Measurements from ENCODE around the gene DMKN. TPM values are rescaled to one million over a fixed set of nuclear protein-coding genes. Genes with fewer than 3 reads are reported as not detected.

The DMKN gene
- total RNA-seq: 100 to 1,000 TPM; 164 to 348 (median 213) TPM

GRCh38 chr19:35513628-35514281 lies at the start of gene DMKN:
Gene DMKN (minus strand): TSS chr19:35513649. CDS start chr19:35513475, 174 bp downstream.
- Histone ChIP-seq H3K9me3 (no peaks in the 10 kb centered on the region), H3K27me3 (no peaks in the 10 kb centered on the region), H3K4me1 (peaks cover 14 to 33% of the 10 kb centered on the region in 2 donors), H3K27ac (peak within 1 kb of the TSS in 2 of 3 donors; percentile 21 to 71), H3K36me3 (no peaks in the 10 kb centered on the region), H3K4me3 (replicated peaks in 1 of 3) (no peak within 1 kb of the TSS)
- intact Hi-C loops (cut with DNase I): loop anchor here (5.0 kb wide), 1 partner anchor 74 kb away; the partner anchor contains the start of gene PMIS2
- 20 to 31% methylated on average over 14 to 15 of the region's 15 CpGs for WGBS, 2 donors
- TF ChIP-seq, protein P1, sequence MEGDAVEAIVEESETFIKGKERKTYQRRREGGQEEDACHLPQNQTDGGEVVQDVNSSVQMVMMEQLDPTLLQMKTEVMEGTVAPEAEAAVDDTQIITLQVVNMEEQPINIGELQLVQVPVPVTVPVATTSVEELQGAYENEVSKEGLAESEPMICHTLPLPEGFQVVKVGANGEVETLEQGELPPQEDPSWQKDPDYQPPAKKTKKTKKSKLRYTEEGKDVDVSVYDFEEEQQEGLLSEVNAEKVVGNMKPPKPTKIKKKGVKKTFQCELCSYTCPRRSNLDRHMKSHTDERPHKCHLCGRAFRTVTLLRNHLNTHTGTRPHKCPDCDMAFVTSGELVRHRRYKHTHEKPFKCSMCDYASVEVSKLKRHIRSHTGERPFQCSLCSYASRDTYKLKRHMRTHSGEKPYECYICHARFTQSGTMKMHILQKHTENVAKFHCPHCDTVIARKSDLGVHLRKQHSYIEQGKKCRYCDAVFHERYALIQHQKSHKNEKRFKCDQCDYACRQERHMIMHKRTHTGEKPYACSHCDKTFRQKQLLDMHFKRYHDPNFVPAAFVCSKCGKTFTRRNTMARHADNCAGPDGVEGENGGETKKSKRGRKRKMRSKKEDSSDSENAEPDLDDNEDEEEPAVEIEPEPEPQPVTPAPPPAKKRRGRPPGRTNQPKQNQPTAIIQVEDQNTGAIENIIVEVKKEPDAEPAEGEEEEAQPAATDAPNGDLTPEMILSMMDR (IDR thresholded peaks at IDR 0.05): peak in 2 of 6 experiments; percentile 8 to 16
- TF ChIP-seq POLR2A (IDR thresholded peaks at IDR 0.05): no peak
- DNase-seq: peak; percentile 62

GRCh38 chr19:35562776-35563175 lies 49.3 kb upstream of the DMKN start:
- no peak for DNase-seq
- Histone ChIP-seq H3K9me3 (no peaks in the 10 kb centered on the region), H3K27me3 (peaks cover 7% of the 10 kb centered on the region), H3K27ac (no peak overlapping the region), H3K36me3 (no peaks in the 10 kb centered on the region), H3K4me3 (replicated peaks in 1 of 3) (no peak overlapping the region), H3K4me1 (peaks cover 6 to 10% of the 10 kb centered on the region in 2 donors)
- WGBS, 2 donors: 73 to 81% methylated on average over 2 of the region's 2 CpGs
- no peak for TF ChIP-seq POLR2A (IDR thresholded peaks at IDR 0.05)
- TF ChIP-seq, protein P1 (IDR thresholded peaks at IDR 0.05): no peak
- intact Hi-C loops (cut with DNase I): no loop called here

DNA sequence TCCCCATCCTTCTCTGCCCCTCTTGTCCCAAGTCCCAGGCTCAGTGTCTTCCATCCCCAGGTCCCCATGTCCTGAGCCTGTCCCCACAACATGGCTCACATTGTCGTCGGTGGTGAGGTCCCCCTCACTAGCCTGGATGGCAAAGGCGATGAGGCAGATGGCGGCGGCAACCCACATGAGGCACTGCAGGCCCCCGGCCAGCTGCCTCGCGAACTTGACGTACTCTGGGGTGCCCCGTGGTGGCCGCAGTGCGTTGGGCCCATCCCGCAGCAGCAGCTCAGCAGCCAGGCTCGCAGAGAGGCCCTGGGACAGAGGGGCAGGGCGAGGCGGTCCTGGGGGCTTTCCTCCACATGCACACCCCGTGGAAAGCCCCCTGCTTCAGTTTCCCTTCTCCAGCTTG lies 48.9 kb upstream of the DMKN start:
- H3K27me3 ChIP-seq: peaks cover 7% of the 10 kb centered on the region
- TF ChIP-seq POLR2A (IDR thresholded peaks at IDR 0.05): no peak
- TF ChIP-seq, protein P1 (IDR thresholded peaks at IDR 0.05): no peak

GRCh38 chr19:35561436-35561835 lies 48.0 kb upstream of the DMKN start:
- Histone ChIP-seq H3K27ac (no peak overlapping the region), H3K4me3 (replicated peaks in 1 of 3) (no peak overlapping the region), H3K36me3 (no peaks in the 10 kb centered on the region), H3K9me3 (no peaks in the 10 kb centered on the region), H3K27me3 (peaks cover 7% of the 10 kb centered on the region), H3K4me1 (peaks cover 6 to 16% of the 10 kb centered on the region in 2 donors)
- intact Hi-C loops (cut with DNase I): no loop called here
- TF ChIP-seq, protein P1 (IDR thresholded peaks at IDR 0.05): no peak
- TF ChIP-seq POLR2A (IDR thresholded peaks at IDR 0.05): no peak
- no peak for DNase-seq
- WGBS, 2 donors: 77 to 86% methylated on average over 6 of the region's 6 CpGs

More for the DNA sequence above, 48.9 kb upstream of the DMKN start:
- 63 to 66% methylated on average over 15 to 17 of the region's 17 CpGs for WGBS, 2 donors
- H3K27ac ChIP-seq: no peak overlapping the region
- peaks cover 6 to 15% of the 10 kb centered on the region in 2 donors for H3K4me1 ChIP-seq
- intact Hi-C loops (cut with DNase I): no loop called here
- no peak for DNase-seq
- H3K9me3 ChIP-seq: no peaks in the 10 kb centered on the region
- H3K36me3 ChIP-seq: no peaks in the 10 kb centered on the region
- no peak overlapping the region for H3K4me3 ChIP-seq (replicated peaks in 1 of 3)

DNA sequence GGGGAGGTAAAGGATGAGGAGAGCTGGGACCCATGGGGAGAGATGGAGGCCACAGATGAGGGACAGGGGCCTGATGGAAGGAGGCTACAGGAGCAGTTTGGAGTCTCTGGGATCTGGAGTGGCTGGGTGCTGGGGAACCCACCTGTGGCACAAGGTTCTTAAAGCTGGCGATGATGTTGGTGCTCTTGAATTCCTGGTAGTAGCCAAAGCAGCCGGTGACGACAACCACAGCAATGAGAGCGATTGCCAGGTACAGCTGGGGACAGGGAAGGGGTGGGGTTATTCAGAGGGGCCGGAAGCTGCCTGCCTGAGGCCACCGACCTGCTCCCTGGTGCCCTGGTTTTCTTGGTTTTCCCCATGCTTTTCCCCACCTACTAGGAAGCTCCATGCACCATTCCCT lies 47.2 kb upstream of the DMKN start:
- TF ChIP-seq, protein P1 (IDR thresholded peaks at IDR 0.05): no peak
- TF ChIP-seq POLR2A (IDR thresholded peaks at IDR 0.05): no peak
- intact Hi-C loops (cut with DNase I): no loop called here
- Histone ChIP-seq H3K27me3 (peaks cover 7% of the 10 kb centered on the region), H3K4me3 (replicated peaks in 1 of 3) (no peak overlapping the region), H3K36me3 (no peaks in the 10 kb centered on the region), H3K27ac (no peak overlapping the region), H3K4me1 (peaks cover 6 to 16% of the 10 kb centered on the region in 2 donors), H3K9me3 (no peaks in the 10 kb centered on the region)
- WGBS, 2 donors: 68 to 71% methylated on average over 6 of the region's 6 CpGs
- no peak for DNase-seq
